Raji (cell line): Measurements from ENCODE around the gene DPP4.

Experiments
- POLR2A ChIP-seq: IDR thresholded peaks from 2 replicates; pipeline ENCODE4 v1.6.1; 2011; ENCODE audit warnings: low read depth, low read length, control low read depth; ENCODE audit not compliant: insufficient read depth

DPP4 gene

GRCh38 chr2:162072181-162072702 is 1.8 kb downstream of the DPP4 start:
- no peak for TF ChIP-seq POLR2A

GRCh38 chr2:162071001-162071400 is 3.0 kb downstream of the DPP4 start:
- no peak for TF ChIP-seq POLR2A

- TF ChIP-seq POLR2A = no peak
Observed at GRCh38 chr2:162070228-162070936, 3.6 kb downstream of the DPP4 start.

- no peak for TF ChIP-seq POLR2A
Observed at GRCh38 chr2:162069267-162069903, 4.6 kb downstream of the DPP4 start.

- no peak for TF ChIP-seq POLR2A
Observed at GRCh38 chr2:162067596-162067995, 6.4 kb downstream of the DPP4 start.

GRCh38 chr2:162065767-162066166 is 8.2 kb downstream of the DPP4 start:
- TF ChIP-seq POLR2A = no peak

- TF ChIP-seq POLR2A = no peak
Observed at GRCh38 chr2:162063899-162064298, 10.1 kb downstream of the DPP4 start.

- TF ChIP-seq POLR2A = no peak
Observed at GRCh38 chr2:162063281-162063680, 10.7 kb downstream of the DPP4 start.

- no peak for TF ChIP-seq POLR2A
Observed at GRCh38 chr2:162062559-162062958, 11.5 kb downstream of the DPP4 start.

GRCh38 chr2:162061021-162061420 is 13.0 kb downstream of the DPP4 start:
- TF ChIP-seq POLR2A = no peak

- TF ChIP-seq POLR2A = no peak
Observed at GRCh38 chr2:162060532-162060931, 13.5 kb downstream of the DPP4 start.

GRCh38 chr2:162058973-162059668 is 14.9 kb downstream of the DPP4 start:
- no peak for TF ChIP-seq POLR2A

GRCh38 chr2:162057426-162057825 is 16.6 kb downstream of the DPP4 start:
- TF ChIP-seq POLR2A = no peak

GRCh38 chr2:162056796-162057399 is 17.1 kb downstream of the DPP4 start:
- TF ChIP-seq POLR2A = no peak

GRCh38 chr2:162053808-162054155 is 20.2 kb downstream of the DPP4 start:
- TF ChIP-seq POLR2A = no peak
